NT2/D1 (cell line): ENCODE data around the gene VNN1.

ENCODE experiments used
- DNase-seq: peaks from one replicate; pipeline ENCODE4 v3.0.0-alpha.2; 2011; ENCODE audit warnings: low read depth, low spot score
- H3K27me3 ChIP-seq: 2 replicates; pipeline ENCODE4 v1.6.0; 2011; ENCODE audit warnings: mild to moderate bottlenecking; ENCODE audit not compliant: insufficient read length, insufficient read depth
- H3K36me3 ChIP-seq: 2 replicates; pipeline ENCODE4 v1.6.1; 2011; ENCODE audit warnings: mild to moderate bottlenecking, low read length, mixed read lengths; ENCODE audit not compliant: insufficient read depth, insufficient read length
- H3K4me1 ChIP-seq: 2 replicates; pipeline ENCODE4 v1.5.1; 2011; ENCODE audit not compliant: insufficient read depth, insufficient read length
- H3K4me3 ChIP-seq: 2 replicates; pipeline ENCODE4 v1.5.1; 2011; ENCODE audit warnings: low read depth; ENCODE audit not compliant: insufficient read length
- H3K9ac ChIP-seq: 2 replicates; pipeline ENCODE4 v1.6.0; 2011; ENCODE audit warnings: low read depth; ENCODE audit not compliant: insufficient read length
- H3K9me3 ChIP-seq: 2 replicates; pipeline ENCODE4 v1.5.1; 2011; ENCODE audit warnings: mild to moderate bottlenecking, low read length; ENCODE audit not compliant: insufficient read depth
- SUZ12 ChIP-seq: IDR thresholded peaks from 2 replicates; pipeline ENCODE4 v1.6.1; 2011; ENCODE audit not compliant: insufficient read length, insufficient read depth; ENCODE audit errors: extremely low read depth
- YY1 ChIP-seq: IDR thresholded peaks from 2 replicates; pipeline ENCODE4 v1.6.1; 2011; ENCODE audit not compliant: insufficient read length, insufficient read depth
- ZNF274 ChIP-seq: IDR thresholded peaks from 2 replicates; pipeline ENCODE4 v1.6.1; 2011; ENCODE audit warnings: mild to moderate bottlenecking, low read depth, low read length

Gene VNN1

GRCh38 chr6:132673376-132674094, 40.3 kb downstream of the VNN1 start:
- no peak overlapping the region for H3K9ac ChIP-seq
- H3K9me3 ChIP-seq, result no peaks in the 10 kb centered on the region
- no peak overlapping the region for H3K4me3 ChIP-seq
- no peak for TF ChIP-seq ZNF274
- no peak for TF ChIP-seq SUZ12
- TF ChIP-seq YY1, result no peak
- no peaks in the 10 kb centered on the region for H3K4me1 ChIP-seq
- H3K36me3 ChIP-seq, result no peaks in the 10 kb centered on the region
- DNase-seq, result no peak
- H3K27me3 ChIP-seq, result no peaks in the 10 kb centered on the region

GRCh38 chr6:132671295-132671694, 42.6 kb downstream of the VNN1 start:
- Histone ChIP-seq H3K4me3 (no peak overlapping the region), H3K36me3 (no peaks in the 10 kb centered on the region), H3K4me1 (no peaks in the 10 kb centered on the region), H3K9me3 (no peaks in the 10 kb centered on the region), H3K27me3 (no peaks in the 10 kb centered on the region), H3K9ac (no peak overlapping the region)
- TF ChIP-seq SUZ12 (no peak), ZNF274 (no peak), YY1 (no peak)
- no peak for DNase-seq

- Histone ChIP-seq H3K27me3 (no peaks in the 10 kb centered on the region), H3K4me1 (no peaks in the 10 kb centered on the region), H3K36me3 (no peaks in the 10 kb centered on the region), H3K9me3 (no peaks in the 10 kb centered on the region), H3K4me3 (no peak overlapping the region), H3K9ac (no peak overlapping the region)
- TF ChIP-seq YY1 (no peak), ZNF274 (no peak), SUZ12 (no peak)
- no peak for DNase-seq
Observed at GRCh38 chr6:132669690-132670291, 44.1 kb downstream of the VNN1 start.

GRCh38 chr6:132666118-132666517, 47.7 kb downstream of the VNN1 start:
- TF ChIP-seq ZNF274 (no peak), YY1 (no peak), SUZ12 (no peak)
- H3K4me3 ChIP-seq, result no peak overlapping the region
- H3K9me3 ChIP-seq, result no peaks in the 10 kb centered on the region
- H3K9ac ChIP-seq, result no peak overlapping the region
- H3K36me3 ChIP-seq, result no peaks in the 10 kb centered on the region
- no peaks in the 10 kb centered on the region for H3K4me1 ChIP-seq
- DNase-seq, result no peak
- H3K27me3 ChIP-seq, result no peaks in the 10 kb centered on the region

GRCh38 chr6:132664309-132665034, 49.4 kb downstream of the VNN1 start:
- no peak overlapping the region for H3K4me3 ChIP-seq
- no peak overlapping the region for H3K9ac ChIP-seq
- TF ChIP-seq ZNF274 (no peak), YY1 (no peak), SUZ12 (no peak)
- no peak for DNase-seq
- H3K27me3 ChIP-seq, result no peaks in the 10 kb centered on the region
- H3K36me3 ChIP-seq, result no peaks in the 10 kb centered on the region
- H3K9me3 ChIP-seq, result no peaks in the 10 kb centered on the region
- no peaks in the 10 kb centered on the region for H3K4me1 ChIP-seq

GRCh38 chr6:132663661-132664060, 50.2 kb downstream of the VNN1 start:
- TF ChIP-seq SUZ12, result no peak
- TF ChIP-seq ZNF274, result no peak
- no peak for TF ChIP-seq YY1
- Histone ChIP-seq H3K4me1 (no peaks in the 10 kb centered on the region), H3K36me3 (no peaks in the 10 kb centered on the region), H3K9me3 (no peaks in the 10 kb centered on the region), H3K9ac (no peak overlapping the region), H3K4me3 (no peak overlapping the region), H3K27me3 (no peaks in the 10 kb centered on the region)
- no peak for DNase-seq

GRCh38 chr6:132661906-132662305, 51.9 kb downstream of the VNN1 start:
- TF ChIP-seq ZNF274 (no peak), YY1 (no peak), SUZ12 (no peak)
- no peak for DNase-seq
- no peak overlapping the region for H3K9ac ChIP-seq

More at GRCh38 chr6:132661906-132662305, 51.9 kb downstream of the VNN1 start:
- Histone ChIP-seq H3K27me3 (no peaks in the 10 kb centered on the region), H3K9me3 (no peaks in the 10 kb centered on the region), H3K4me1 (no peaks in the 10 kb centered on the region), H3K36me3 (no peaks in the 10 kb centered on the region), H3K4me3 (no peak overlapping the region)
